ENCODE results near the gene RSPH1. TPM values are rescaled to one million over a fixed set of nuclear protein-coding genes. Genes with fewer than 3 reads are reported as not detected.

The RSPH1 gene
- total and polyA plus RNA-seq, 12 donors = 0.13 to 5.8 (median 0.87) TPM; not detected in 2

GRCh38 chr21:42447182-42447581, 48.8 kb downstream of the RSPH1 start:
- H3K4me3 ChIP-seq = no peak overlapping the region
- no peaks in the 10 kb centered on the region for H3K27me3 ChIP-seq
- no peak for DNase-seq
- WGBS, 4 donors = 70 to 78% (median 73%) methylated on average over 10 to 14 of the region's 14 CpGs
- H3K27ac ChIP-seq = no peak overlapping the region
- H3K4me1 ChIP-seq (replicated peaks in 1 of 2) = no peaks in the 10 kb centered on the region
- no peaks in the 10 kb centered on the region for H3K36me3 ChIP-seq (replicated peaks in 1 of 2)
- intact Hi-C loops (cut with DNase I) = loop anchor here in 1 of 2 donors (5.0 kb wide), 2 partner anchors 140 to 305 kb away; no protein-coding TSS in a partner anchor
- TF ChIP-seq POLR2A (IDR thresholded peaks at IDR 0.05) (no peak), CTCF (IDR thresholded peaks at IDR 0.05) (no peak)
- H3K9me3 ChIP-seq (replicated peaks in 1 of 3) = no peaks in the 10 kb centered on the region

GRCh38 chr21:42446531-42446930, 49.5 kb downstream of the RSPH1 start:
- WGBS, 4 donors = 82 to 91% (median 86%) methylated on average over 4 of the region's 4 CpGs
- H3K4me3 ChIP-seq = no peak overlapping the region
- intact Hi-C loops (cut with DNase I) = loop anchor here in 1 of 2 donors (5.0 kb wide), 2 partner anchors 139 to 304 kb away; no protein-coding TSS in a partner anchor
- no peaks in the 10 kb centered on the region for H3K27me3 ChIP-seq
- H3K4me1 ChIP-seq (replicated peaks in 1 of 2) = no peaks in the 10 kb centered on the region
- no peak overlapping the region for H3K27ac ChIP-seq
- TF ChIP-seq POLR2A (IDR thresholded peaks at IDR 0.05) (no peak), CTCF (IDR thresholded peaks at IDR 0.05) (no peak)
- H3K36me3 ChIP-seq (replicated peaks in 1 of 2) = no peaks in the 10 kb centered on the region
- no peaks in the 10 kb centered on the region for H3K9me3 ChIP-seq (replicated peaks in 1 of 3)
- DNase-seq = no peak

GRCh38 chr21:42445311-42445710, 50.7 kb downstream of the RSPH1 start:
- Histone ChIP-seq H3K27ac (no peak overlapping the region), H3K4me3 (no peak overlapping the region), H3K27me3 (no peaks in the 10 kb centered on the region), H3K9me3 (replicated peaks in 1 of 3) (no peaks in the 10 kb centered on the region), H3K4me1 (replicated peaks in 1 of 2) (no peaks in the 10 kb centered on the region), H3K36me3 (replicated peaks in 1 of 2) (no peaks in the 10 kb centered on the region)
- TF ChIP-seq POLR2A (IDR thresholded peaks at IDR 0.05) = no peak
- intact Hi-C loops (cut with DNase I) = loop anchor here in 1 of 2 donors (5.0 kb wide), 2 partner anchors 138 to 303 kb away; no protein-coding TSS in a partner anchor
- 71 to 84% (median 77%) methylated on average over 4 to 7 of the region's 7 CpGs for WGBS, 4 donors
- DNase-seq = no peak

GRCh38 chr21:42444745-42445059, 51.3 kb downstream of the RSPH1 start:
- no peak for TF ChIP-seq POLR2A (IDR thresholded peaks at IDR 0.05)
- TF ChIP-seq CTCF (IDR thresholded peaks at IDR 0.05) = no peak
- DNase-seq = no peak
- H3K9me3 ChIP-seq (replicated peaks in 1 of 3) = no peaks in the 10 kb centered on the region
- no peaks in the 10 kb centered on the region for H3K36me3 ChIP-seq (replicated peaks in 1 of 2)
- intact Hi-C loops (cut with DNase I) = loop anchor here in 1 of 2 donors (5.0 kb wide), 2 partner anchors 137 to 302 kb away; no protein-coding TSS in a partner anchor
- H3K27me3 ChIP-seq = no peaks in the 10 kb centered on the region
- H3K4me1 ChIP-seq (replicated peaks in 1 of 2) = no peaks in the 10 kb centered on the region
- H3K27ac ChIP-seq = no peak overlapping the region
- no peak overlapping the region for H3K4me3 ChIP-seq
- WGBS, 4 donors = 65 to 92% (median 78%) methylated on average over 5 to 10 of the region's 10 CpGs
